Osteoblast (primary cell): ENCODE results near the gene SLC2A1. TPM values are rescaled to one million over a fixed set of nuclear protein-coding genes. Genes with fewer than 3 reads are reported as not detected.

Experiments used
- DNase-seq: peaks from one replicate; pipeline ENCODE4 v3.0.0; 2011; ENCODE audit warnings: low spot score, mixed read lengths; ENCODE audit not compliant: insufficient read length; ENCODE audit errors: missing footprints
- H2AFZ ChIP-seq: 2 replicates; pipeline ENCODE4 v1.6.0; 2011; ENCODE audit warnings: mild to moderate bottlenecking, low read length
- H3K27ac ChIP-seq: 2 replicates; pipeline ENCODE4 v1.5.1; 2011; ENCODE audit warnings: mild to moderate bottlenecking, low read depth, low read length, moderate library complexity
- H3K27me3 ChIP-seq: 2 replicates; pipeline ENCODE4 v1.6.0; 2012; ENCODE audit warnings: mild to moderate bottlenecking, control low read depth, inconsistent platforms, low read length, moderate library complexity; ENCODE audit not compliant: insufficient read depth
- H3K36me3 ChIP-seq: 2 replicates; pipeline ENCODE4 v1.5.1; 2011; ENCODE audit warnings: mild to moderate bottlenecking, low read length, control low read depth, moderate library complexity; ENCODE audit not compliant: insufficient read depth
- H3K4me1 ChIP-seq: 2 replicates; pipeline ENCODE4 v1.5.1; 2011; ENCODE audit warnings: mild to moderate bottlenecking, low read length, control low read depth, moderate library complexity; ENCODE audit not compliant: insufficient read depth
- H3K4me2 ChIP-seq: 2 replicates; pipeline ENCODE4 v1.6.0; 2011; ENCODE audit warnings: mild to moderate bottlenecking, low read length; ENCODE audit not compliant: insufficient read depth
- H3K4me3 ChIP-seq: fragments of 200-600 bp; sonication (generic); 3 replicates; pipeline ENCODE4 v1.5.1; 2012; ENCODE audit warnings: mild to moderate bottlenecking, low read length, inconsistent platforms; ENCODE audit not compliant: insufficient read depth
- H3K79me2 ChIP-seq: 2 replicates; pipeline ENCODE4 v1.6.0; 2012; ENCODE audit warnings: mild to moderate bottlenecking, low read length, control low read depth, inconsistent platforms; ENCODE audit not compliant: insufficient read depth
- H3K9me3 ChIP-seq: 2 replicates; pipeline ENCODE4 v1.5.1; 2011; ENCODE audit warnings: low read depth, low read length, control low read depth
- H4K20me1 ChIP-seq: 2 replicates; pipeline ENCODE4 v1.6.0; 2012; ENCODE audit warnings: mild to moderate bottlenecking, low read length, control low read depth; ENCODE audit not compliant: insufficient read depth
- CTCF ChIP-seq: IDR thresholded peaks from 2 replicates; pipeline ENCODE4 v1.5.1; 2011; ENCODE audit warnings: mild to moderate bottlenecking, low read depth, low read length, moderate library complexity; ENCODE audit errors: extremely low read depth
- total RNA-seq: library from RNA; depleted of rRNA; stranded (reverse); fragments of >200 nt; gene quantifications from 2 replicates; pipeline ENCODE4 v1.2.3, GENCODE V29; 2012

The SLC2A1 gene
- total RNA-seq, 1 donor, result 43.4 TPM

DNA sequence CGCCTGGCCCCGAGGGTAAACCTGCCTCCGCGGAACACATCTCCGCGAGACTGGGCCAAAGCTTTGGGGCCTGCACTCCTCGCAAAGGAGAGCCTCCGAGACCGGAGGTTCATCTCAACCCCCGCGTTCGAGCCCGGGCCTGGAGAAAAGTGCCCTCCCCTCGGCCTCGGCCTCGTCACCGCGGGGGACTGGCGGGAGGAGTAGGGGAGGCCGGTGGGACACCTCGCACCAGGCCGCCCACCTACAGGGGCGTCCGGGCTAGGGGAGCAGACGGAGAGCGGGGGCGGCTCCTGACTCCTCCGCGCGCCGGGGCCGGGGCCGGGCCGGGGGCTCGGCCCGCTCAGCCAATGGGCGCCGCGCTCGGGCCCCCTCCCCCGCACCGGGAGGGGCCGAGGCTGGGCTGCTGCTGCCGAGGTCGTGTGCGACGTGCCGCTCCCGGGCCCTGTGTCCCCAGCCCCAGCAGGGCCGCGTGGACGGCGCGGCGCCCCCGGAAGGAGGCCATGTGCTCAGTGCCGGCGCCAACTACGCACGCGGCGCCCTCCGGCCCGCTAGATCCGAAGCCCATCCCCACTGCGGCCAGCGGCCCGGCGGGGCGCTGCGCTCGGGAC, 684 bp downstream of the SLC2A1 start:
- H2AFZ ChIP-seq, result peak overlapping the region; percentile 70
- peaks cover 6% of the 10 kb centered on the region for H4K20me1 ChIP-seq
- H3K4me2 ChIP-seq, result peak overlapping the region; percentile 100
- H3K4me1 ChIP-seq, result peaks cover 28% of the 10 kb centered on the region
- peaks cover 47% of the 10 kb centered on the region for H3K79me2 ChIP-seq
- TF ChIP-seq CTCF, result no peak
- no peaks in the 10 kb centered on the region for H3K27me3 ChIP-seq
- H3K36me3 ChIP-seq, result no peaks in the 10 kb centered on the region
- peak overlapping the region; percentile 93 for H3K4me3 ChIP-seq
- H3K27ac ChIP-seq, result peak overlapping the region; percentile 66
- peak; percentile 98 for DNase-seq
- H3K9me3 ChIP-seq, result no peaks in the 10 kb centered on the region

- TF ChIP-seq CTCF, result no peak
- DNase-seq, result peak; percentile 37
- Histone ChIP-seq H3K4me3 (peak overlapping the region; percentile 93), H4K20me1 (peaks cover 6% of the 10 kb centered on the region), H3K4me2 (peak overlapping the region; percentile 100), H2AFZ (peak overlapping the region; percentile 70), H3K79me2 (peaks cover 53% of the 10 kb centered on the region), H3K36me3 (no peaks in the 10 kb centered on the region), H3K27me3 (no peaks in the 10 kb centered on the region), H3K27ac (peak overlapping the region; percentile 66), H3K4me1 (peaks cover 22% of the 10 kb centered on the region), H3K9me3 (no peaks in the 10 kb centered on the region)
Observed at GRCh38 chr1:42957229-42957879, 1.3 kb downstream of the SLC2A1 start.

DNA sequence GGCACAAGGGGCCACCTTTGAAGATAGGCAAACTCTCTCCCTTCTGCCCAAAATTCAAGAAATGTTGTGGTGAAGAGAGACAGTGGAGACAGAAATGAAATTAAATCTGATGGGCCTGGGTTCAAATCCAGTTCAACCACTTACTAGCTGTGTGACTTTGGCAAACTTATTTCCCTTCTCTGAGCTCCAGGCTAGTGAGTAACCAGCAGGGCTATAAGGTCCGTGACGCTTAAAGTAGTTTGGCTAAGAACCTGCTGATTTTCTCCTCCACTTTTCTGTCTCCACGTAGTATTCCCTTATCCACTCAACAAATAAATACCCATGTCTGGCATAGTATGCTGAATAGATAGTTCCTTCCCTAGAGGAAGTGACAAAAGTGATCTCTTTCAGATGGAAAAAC, 1.9 kb downstream of the SLC2A1 start:
- Histone ChIP-seq H3K4me1 (peaks cover 21% of the 10 kb centered on the region), H3K4me3 (peak overlapping the region; percentile 93), H3K79me2 (peaks cover 59% of the 10 kb centered on the region), H3K27me3 (no peaks in the 10 kb centered on the region), H3K4me2 (peak overlapping the region; percentile 100), H4K20me1 (peaks cover 6% of the 10 kb centered on the region), H2AFZ (no peak overlapping the region), H3K27ac (no peak overlapping the region), H3K9me3 (no peaks in the 10 kb centered on the region), H3K36me3 (no peaks in the 10 kb centered on the region)
- TF ChIP-seq CTCF, result no peak
- DNase-seq, result peak; percentile 17

DNA sequence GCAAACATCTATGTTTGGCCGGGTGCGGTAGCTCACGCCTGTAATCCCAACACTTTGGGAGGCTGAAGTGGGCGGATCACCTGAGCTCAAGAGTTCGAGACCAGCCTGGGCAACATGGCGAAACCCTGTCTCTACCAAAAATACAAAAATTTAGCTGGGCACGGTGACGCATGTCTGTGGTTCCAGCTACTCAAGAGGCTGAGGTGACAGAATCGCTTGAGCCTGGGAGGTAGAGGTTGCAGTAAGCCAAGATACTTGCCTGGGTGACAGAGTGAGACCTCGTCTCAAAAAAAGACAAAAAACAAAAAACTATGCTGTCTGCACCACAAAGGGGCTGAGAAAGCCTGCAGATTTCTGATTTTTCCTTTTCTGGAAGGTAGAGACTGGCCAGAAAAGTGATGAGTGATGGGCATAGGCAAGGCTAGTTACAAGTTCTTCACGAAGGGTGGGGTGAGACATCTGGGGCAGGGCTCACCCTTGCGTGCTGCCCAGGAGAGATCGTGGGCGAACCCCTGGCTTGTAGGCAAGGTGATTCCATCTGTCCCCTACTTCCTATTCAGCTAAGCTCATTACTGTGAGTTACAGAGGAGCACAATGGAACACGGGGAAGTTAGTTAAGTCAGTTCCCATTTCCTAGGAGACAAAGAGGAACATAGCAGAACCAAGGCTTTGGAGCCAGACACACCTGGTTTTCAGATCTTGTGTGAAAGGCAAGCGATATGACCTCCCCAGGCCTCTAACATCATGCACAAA, 3.2 kb downstream of the SLC2A1 start:
- Histone ChIP-seq H3K4me1 (peaks cover 22% of the 10 kb centered on the region), H3K4me2 (no peak overlapping the region), H3K27ac (no peak overlapping the region), H3K36me3 (no peaks in the 10 kb centered on the region), H3K9me3 (no peaks in the 10 kb centered on the region), H3K27me3 (no peaks in the 10 kb centered on the region), H3K79me2 (peaks cover 66% of the 10 kb centered on the region), H3K4me3 (no peak overlapping the region), H4K20me1 (peaks cover 6% of the 10 kb centered on the region), H2AFZ (no peak overlapping the region)
- TF ChIP-seq CTCF, result no peak
- DNase-seq, result peak; percentile 36
